ENCODE data around the gene CNEP1R1. TPM values are rescaled to one million over a fixed set of nuclear protein-coding genes. Genes with fewer than 3 reads are reported as not detected.

Gene CNEP1R1
- total and polyA plus RNA-seq, 12 donors: 13.9 to 25.3 (median 19.9) TPM

GRCh38 chr16:50045412-50045811 lies 20.4 kb downstream of the CNEP1R1 start:
- Histone ChIP-seq H3K4me1 (replicated peaks in 1 of 2) (no peaks in the 10 kb centered on the region), H3K9me3 (replicated peaks in 1 of 3) (no peaks in the 10 kb centered on the region), H3K36me3 (replicated peaks in 1 of 2) (no peaks in the 10 kb centered on the region), H3K4me3 (no peak overlapping the region), H3K27ac (no peak overlapping the region), H3K27me3 (no peaks in the 10 kb centered on the region)
- TF ChIP-seq CTCF (IDR thresholded peaks at IDR 0.05): no peak
- TF ChIP-seq POLR2A (IDR thresholded peaks at IDR 0.05): no peak
- intact Hi-C loops (cut with DNase I): no loop called here
- no peak for DNase-seq
- 50 to 69% (median 55%) methylated on average over 4 of the region's 4 CpGs for WGBS, 4 donors

- DNase-seq: no peak
- Histone ChIP-seq H3K27ac (no peak overlapping the region), H3K4me3 (no peak overlapping the region), H3K4me1 (replicated peaks in 1 of 2) (no peaks in the 10 kb centered on the region), H3K27me3 (no peaks in the 10 kb centered on the region), H3K9me3 (replicated peaks in 1 of 3) (no peaks in the 10 kb centered on the region), H3K36me3 (replicated peaks in 1 of 2) (no peaks in the 10 kb centered on the region)
- 77 to 89% (median 83%) methylated on average over 6 of the region's 6 CpGs for WGBS, 4 donors
- no peak for TF ChIP-seq CTCF (IDR thresholded peaks at IDR 0.05)
- TF ChIP-seq POLR2A (IDR thresholded peaks at IDR 0.05): no peak
- intact Hi-C loops (cut with DNase I): no loop called here
These were observed 21.8 kb downstream of the CNEP1R1 start for GRCh38 chr16:50046853-50047252.

- Histone ChIP-seq H3K4me3 (no peak overlapping the region), H3K27ac (no peak overlapping the region), H3K27me3 (no peaks in the 10 kb centered on the region), H3K36me3 (replicated peaks in 1 of 2) (no peaks in the 10 kb centered on the region), H3K4me1 (replicated peaks in 1 of 2) (no peaks in the 10 kb centered on the region), H3K9me3 (replicated peaks in 1 of 3) (no peaks in the 10 kb centered on the region)
- no peak for DNase-seq
- 75 to 90% (median 84%) methylated on average over 2 of the region's 2 CpGs for WGBS, 4 donors
- TF ChIP-seq POLR2A (IDR thresholded peaks at IDR 0.05) (no peak), CTCF (IDR thresholded peaks at IDR 0.05) (no peak)
- intact Hi-C loops (cut with DNase I): no loop called here
These were observed 22.8 kb downstream of the CNEP1R1 start for GRCh38 chr16:50047864-50048263.

- Histone ChIP-seq H3K9me3 (replicated peaks in 1 of 3) (peaks cover 0 to 2% (median 0%) of the 10 kb centered on the region in 3 donors), H3K4me3 (no peak overlapping the region), H3K27me3 (no peaks in the 10 kb centered on the region), H3K27ac (no peak overlapping the region), H3K4me1 (replicated peaks in 1 of 2) (no peaks in the 10 kb centered on the region), H3K36me3 (replicated peaks in 1 of 2) (no peaks in the 10 kb centered on the region)
- TF ChIP-seq CTCF (IDR thresholded peaks at IDR 0.05) (no peak), POLR2A (IDR thresholded peaks at IDR 0.05) (no peak)
- intact Hi-C loops (cut with DNase I): no loop called here
- WGBS, 4 donors: 37 to 45% (median 43%) methylated on average over 2 of the region's 2 CpGs
- no peak for DNase-seq
These were observed 25.8 kb downstream of the CNEP1R1 start for GRCh38 chr16:50050802-50051201.
